Measurements from ENCODE around the gene ANK3.
"Not testable (repeated sequence)": the region's sequence is repeated elsewhere in the genome, so short reads cannot be mapped to it uniquely, and the experiment has no call there.

The ANK3 gene

DNA sequence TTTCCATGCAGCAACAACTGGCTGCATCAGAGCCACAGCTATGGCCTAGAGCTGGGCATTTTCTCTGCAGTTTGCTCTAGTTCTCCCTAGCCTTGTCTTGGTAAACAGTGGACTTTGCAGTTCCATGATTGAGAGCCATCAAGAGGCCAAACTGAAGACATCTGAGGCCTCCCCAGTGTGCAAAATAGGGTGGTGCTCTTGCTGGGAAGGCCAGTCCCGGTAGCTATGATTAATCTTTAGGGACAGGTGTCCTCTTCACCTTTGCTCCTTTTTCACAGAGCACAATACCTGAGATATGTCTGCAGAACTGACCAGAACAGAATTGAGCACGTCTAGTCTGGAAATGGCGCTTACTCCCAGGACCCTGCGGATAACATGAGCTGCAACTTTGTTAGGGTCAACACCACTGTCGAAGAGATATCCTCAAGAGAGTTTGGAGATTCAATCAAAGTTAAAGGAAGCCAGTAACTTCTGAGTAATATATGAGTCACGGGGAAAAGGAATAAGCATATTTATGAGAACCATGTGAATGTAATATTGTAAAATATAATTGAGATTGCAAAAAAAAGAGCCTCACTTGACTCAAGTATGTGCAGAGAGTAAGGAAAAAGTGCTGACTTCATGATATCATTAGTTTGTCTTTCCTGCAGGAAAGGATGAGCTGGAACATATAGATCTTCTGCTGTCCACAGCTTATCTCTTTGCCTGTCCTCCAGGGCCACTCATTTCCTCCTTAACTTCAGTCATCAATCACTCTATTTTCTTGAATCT is 76.7 kb downstream of the ANK3 start:
- DNase-seq (ENCODE audit: insufficient read length, low spot score), result no peak
- no peak for FAIRE-seq

DNA sequence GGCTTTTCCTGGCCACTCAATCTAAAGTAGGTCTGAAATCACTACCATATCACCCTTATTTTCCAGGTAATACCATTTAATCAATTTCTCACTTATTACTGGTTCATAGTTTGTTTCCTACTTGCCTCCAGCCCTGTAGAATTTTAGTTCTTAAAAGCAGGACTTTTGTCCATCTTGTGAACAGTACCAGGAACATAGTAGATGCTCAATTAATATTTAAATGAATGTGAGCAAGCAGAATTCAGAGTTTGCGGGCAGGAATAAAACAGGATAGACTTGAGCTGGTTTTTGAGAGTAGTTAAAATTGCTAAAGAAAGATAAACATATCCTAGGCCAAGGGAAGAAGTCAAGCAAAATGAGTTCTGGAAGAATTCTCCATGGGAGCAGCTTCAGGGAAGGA is 77.9 kb downstream of the ANK3 start:
- DNase-seq (ENCODE audit: insufficient read length, low spot score), result no peak
- FAIRE-seq, result no peak

GRCh38 chr10:60310740-60311139 is 78.9 kb downstream of the ANK3 start:
- no peak for DNase-seq (ENCODE audit: insufficient read length, low spot score)
- FAIRE-seq, result no peak

DNA sequence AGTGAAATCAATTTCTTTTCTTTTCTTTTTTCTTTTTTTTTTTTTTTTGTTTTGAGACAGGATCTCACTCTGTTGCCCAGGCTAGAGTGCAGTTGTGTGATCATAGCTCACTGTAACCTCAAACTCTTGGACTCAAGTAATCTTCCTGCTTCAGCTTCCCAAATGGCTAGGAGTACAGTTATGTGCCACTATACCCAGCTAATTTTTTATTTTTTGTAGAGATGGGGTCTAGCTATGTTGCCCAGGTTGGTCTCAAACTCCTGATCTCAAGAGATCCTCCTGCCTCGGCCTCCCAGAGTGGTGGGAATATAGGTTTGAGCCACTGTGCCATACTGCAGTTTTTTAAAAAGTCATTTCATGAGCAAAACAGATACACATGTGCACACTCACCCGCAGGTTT is 79.8 kb downstream of the ANK3 start:
- FAIRE-seq (no peak), DNase-seq (ENCODE audit: insufficient read length, low spot score) (no peak)

- no peak for DNase-seq (ENCODE audit: insufficient read length, low spot score)
These were observed 80.3 kb downstream of the ANK3 start for GRCh38 chr10:60309371-60309770.

GRCh38 chr10:60305380-60305892 is 84.2 kb downstream of the ANK3 start:
- DNase-seq (ENCODE audit: insufficient read length, low spot score) (no peak), FAIRE-seq (no peak)

More at GRCh38 chr10:60309371-60309770, 80.3 kb downstream of the ANK3 start:
- no peak for FAIRE-seq

DNA sequence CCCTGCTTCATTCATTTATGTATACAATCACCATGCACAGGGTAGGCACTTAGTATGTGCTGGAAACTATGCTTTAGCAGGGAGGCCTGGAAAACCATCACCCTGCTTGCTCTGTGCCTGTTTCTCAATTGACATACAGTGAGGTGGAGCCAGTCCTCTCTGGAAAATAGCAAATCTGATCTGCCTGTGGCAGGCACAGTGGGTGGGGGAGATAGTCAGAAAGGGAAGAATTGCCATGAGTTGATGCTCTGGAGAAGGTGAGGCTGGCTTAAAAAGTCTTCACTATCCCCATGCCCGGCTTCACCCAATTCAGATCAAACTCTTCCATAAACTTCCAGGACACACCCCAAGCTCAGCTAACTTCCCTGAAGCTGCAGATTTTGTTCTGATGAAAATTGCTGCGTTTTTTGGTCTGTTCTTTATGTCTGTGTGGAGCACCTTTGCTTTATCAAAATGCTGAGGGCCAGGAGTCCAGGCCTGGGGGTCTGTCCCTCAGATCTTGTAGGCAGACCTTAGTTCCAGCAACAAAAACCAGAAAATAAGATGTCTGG is 84.8 kb downstream of the ANK3 start:
- DNase-seq (ENCODE audit: insufficient read length, low spot score), result no peak
- FAIRE-seq, result no peak

- FAIRE-seq (no peak), DNase-seq (ENCODE audit: insufficient read length, low spot score) (no peak)
These were observed 85.9 kb downstream of the ANK3 start for GRCh38 chr10:60303778-60304177.

DNA sequence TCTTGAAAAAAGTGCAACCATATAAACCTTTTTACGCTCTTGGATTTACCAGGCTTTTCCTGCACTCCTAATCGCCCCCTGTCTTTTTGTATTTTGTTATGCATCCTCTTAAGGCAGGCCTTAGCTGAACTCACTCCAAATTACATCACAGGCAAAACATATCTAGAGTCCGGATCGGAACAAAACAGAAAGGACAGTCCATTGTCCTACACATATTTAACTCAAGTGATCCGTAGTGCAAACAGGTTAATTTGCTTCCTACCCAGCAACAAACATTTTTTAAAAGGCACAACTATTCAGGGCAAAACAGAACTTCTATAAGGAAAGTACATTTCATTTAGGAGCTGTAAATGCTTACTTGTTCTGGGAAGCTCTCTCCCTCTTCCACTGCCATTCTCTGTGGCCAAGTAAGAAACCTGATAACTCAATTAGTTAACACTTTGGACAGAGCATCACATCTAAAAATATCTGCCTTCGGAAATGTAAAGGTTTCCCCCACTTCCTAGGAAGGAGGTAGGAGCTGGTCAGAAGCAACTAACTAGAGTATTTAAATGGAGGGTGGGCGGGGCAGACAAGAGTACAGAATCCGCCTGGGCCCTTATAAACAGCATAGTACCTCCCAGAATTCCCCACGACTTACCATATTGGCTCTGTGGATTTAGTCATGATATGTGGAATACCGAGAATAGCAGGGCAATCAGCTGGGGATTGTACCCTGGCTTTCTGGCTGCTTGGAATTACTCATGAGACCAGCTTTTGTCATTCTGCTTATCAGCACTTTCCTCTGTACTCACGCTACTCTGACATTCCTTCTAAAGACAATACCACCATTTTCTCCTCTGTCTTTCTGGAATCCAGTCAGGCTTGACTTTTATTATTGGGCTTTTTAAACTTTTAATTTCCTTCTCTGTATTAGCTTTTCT is 89.5 kb downstream of the ANK3 start:
- FAIRE-seq (no peak), DNase-seq (ENCODE audit: insufficient read length, low spot score) (no peak)

DNA sequence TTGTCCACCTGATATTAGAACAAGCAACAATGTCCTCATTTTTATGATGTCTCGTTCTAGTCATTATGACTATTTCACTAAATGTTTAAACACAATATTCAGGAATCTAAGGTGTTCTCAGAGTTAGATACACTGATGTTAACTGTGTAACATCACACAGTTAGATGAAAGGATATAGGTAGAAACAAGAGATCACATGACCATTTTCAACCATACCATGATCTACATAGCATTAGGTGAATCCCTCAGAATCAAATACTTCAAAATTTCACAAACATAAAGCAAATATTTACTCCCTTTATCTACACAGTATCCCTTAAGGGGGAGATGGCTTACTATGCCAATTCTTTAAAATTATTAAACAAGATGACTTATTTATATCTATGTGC is 90.3 kb downstream of the ANK3 start:
- DNase-seq (ENCODE audit: insufficient read length, low spot score), result no peak
- no peak for FAIRE-seq

DNA sequence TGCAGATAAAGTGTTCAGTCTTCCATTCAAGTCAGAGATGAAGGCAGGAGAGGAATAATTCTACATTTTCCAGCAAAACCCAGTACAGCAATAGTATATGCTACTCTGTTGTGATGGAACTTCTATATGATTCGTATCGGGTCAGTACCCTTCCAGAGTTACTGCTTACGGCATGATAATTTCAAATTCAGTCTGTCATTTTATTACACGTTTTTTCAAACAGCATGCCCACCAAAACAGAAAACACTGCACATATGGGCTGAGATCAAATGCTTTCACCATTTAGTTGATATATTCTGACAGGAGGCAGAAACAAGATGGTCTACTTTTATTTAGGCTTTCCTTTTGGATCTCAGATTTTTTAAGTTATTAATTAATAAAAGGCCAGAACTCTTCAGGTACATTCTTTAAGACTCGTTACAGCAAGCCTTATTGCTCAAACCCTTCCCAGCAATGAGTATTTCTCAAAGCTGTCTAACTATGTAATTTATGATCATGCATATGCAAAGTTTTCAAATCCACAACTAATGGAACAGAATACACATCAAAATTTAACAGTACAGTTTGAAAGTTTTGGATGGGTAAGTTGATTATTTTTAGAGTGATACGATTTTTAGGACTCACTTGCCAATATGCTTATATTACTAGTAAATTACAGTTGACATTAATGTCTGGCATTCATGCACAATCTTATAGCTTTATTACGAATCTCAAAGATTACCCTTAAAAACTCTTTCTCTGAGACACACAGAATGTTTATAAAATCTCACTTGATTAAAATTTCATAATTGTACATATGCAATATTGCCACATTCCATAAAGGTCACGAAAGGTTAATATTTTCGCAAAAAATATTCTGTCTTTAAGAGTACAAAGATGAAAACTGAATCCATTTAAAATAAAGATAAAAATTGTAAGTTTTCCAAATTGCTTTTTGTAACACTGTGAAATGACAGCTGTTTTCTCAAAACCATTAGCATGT is 91.0 kb downstream of the ANK3 start:
- DNase-seq (ENCODE audit: insufficient read length, low spot score), result no peak
- no peak for FAIRE-seq

GRCh38 chr10:60296073-60296472 is 93.6 kb downstream of the ANK3 start:
- DNase-seq (ENCODE audit: insufficient read length, low spot score) (no peak), FAIRE-seq (no peak)

DNA sequence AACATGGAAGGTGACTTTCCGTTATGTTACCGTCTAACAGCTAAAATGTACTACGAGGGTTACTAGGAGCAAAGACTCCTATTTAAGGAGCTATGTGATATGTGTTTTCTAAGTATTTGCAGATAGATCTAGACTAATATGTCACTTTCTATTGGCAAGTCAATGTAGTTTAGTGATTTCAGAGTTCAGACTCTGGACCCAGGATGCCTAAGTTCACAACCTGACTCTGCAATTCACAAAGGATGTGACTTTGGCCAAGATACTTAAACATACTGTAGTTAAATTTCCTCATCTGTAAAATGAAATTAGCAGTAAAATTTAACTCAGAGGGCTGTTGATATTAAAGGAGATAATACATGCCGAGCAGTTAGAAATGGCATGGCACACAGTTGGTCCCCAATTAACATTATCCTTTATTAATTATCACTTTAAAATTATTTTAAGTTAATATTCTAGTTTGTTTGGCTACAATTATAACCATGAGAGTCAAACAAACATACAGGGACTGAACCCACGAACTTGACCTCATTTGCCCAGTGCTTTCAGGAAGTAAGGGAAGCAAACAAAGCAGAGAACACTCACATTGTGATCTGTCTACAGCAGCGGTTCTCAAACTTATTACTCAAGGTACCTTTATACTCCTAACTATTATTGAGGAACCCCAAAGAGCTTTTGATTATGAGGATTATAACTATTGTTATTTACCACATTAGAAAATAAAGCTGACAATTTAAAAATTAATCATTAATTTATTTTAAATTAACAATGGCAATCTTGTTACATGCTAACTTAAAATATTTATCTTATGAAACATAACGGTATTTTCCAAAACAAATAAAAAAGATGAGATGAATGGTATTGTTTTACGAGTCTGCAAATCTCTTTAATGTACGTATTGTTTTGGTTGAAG is 94.4 kb downstream of the ANK3 start:
- FAIRE-seq (no peak), DNase-seq (ENCODE audit: insufficient read length, low spot score) (no peak)

GRCh38 chr10:60293581-60294175 is 96.0 kb downstream of the ANK3 start:
- DNase-seq (ENCODE audit: insufficient read length, low spot score) (no peak), FAIRE-seq (no peak)

DNA sequence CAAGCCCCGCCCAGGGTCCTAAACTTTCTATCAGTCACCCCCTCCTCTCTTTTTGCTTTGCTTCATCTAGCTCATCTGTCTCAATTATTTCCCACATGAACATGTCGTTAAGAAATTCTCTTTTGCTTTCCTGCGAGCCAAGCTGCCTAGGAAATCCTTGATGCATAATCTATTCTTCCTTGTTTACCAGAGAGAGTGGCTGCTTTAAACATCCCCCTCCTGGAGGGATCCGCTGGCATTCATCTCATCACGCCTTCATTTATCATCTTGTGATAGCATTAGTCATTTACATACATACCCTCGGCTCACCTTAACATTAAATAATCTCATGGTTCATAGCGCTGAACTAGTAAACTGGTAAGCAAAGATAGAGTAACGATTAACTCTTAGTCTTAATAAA is 96.7 kb downstream of the ANK3 start:
- FAIRE-seq, result no peak
- no peak for DNase-seq (ENCODE audit: insufficient read length, low spot score)

DNA sequence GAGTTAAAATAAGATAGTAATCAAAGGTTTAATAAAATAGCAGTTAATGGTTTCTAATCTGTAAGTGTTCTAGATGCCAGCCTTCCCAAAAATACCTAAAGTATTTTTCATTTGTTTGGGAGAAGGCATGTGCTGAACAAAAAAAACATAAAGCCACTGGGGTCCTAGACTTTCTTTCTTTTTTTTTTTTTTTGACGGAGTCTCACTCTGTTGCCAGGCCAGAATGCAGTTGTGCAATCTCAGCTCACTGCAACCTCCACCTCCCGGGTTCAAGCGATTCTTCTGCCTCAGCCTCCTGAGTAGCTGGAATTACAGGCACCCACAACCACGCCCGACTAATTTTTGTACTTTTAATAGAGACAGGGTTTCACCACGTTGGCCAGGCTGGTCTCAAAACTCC is 97.1 kb downstream of the ANK3 start:
- FAIRE-seq; DNase-seq (ENCODE audit: insufficient read length, low spot score): not testable (repeated sequence)

GRCh38 chr10:60291344-60291930 is 98.2 kb downstream of the ANK3 start:
- DNase-seq (ENCODE audit: insufficient read length, low spot score) (no peak), FAIRE-seq (no peak)

- no peak for DNase-seq (ENCODE audit: insufficient read length, low spot score)
- no peak for FAIRE-seq
These were observed 99.1 kb downstream of the ANK3 start for GRCh38 chr10:60290558-60290957.
